ENCODE data around the gene CLEC19A.

- TF ChIP-seq POLR2AphosphoS5 (IDR thresholded peaks at IDR 0.05; ENCODE audit: insufficient read depth, low read depth, low read length), result no peak
- TF ChIP-seq CTCF (IDR thresholded peaks at IDR 0.05; ENCODE audit: extremely low read depth in 1 of 2, insufficient read depth in 1 of 2, low read depth in 1 of 2, low read length in 2 of 2), result no peak
- no peak for TF ChIP-seq MAX (IDR thresholded peaks at IDR 0.05; ENCODE audit: insufficient read depth, insufficient read length)
Observed at GRCh38 chr16:19269098-19269497, 16.4 kb upstream of the CLEC19A start.

All from endothelial cell of umbilical vein (primary cell).